Frontal cortex (tissue), 4 donors: Measurements from ENCODE around the gene TEPSIN. TPM values are rescaled to one million over a fixed set of nuclear protein-coding genes. Genes with fewer than 3 reads are reported as not detected.
"Not testable (repeated sequence)": the region's sequence is repeated elsewhere in the genome, so short reads cannot be mapped to it uniquely, and the experiment has no call there.

Experiments used
- DNase-seq, 2 donors: peaks; one replicate each; pipeline ENCODE4 v3.0.0; 2012; ENCODE audit warnings: low spot score in 2 of 2
- FAIRE-seq: peaks from 2 replicates; lab custom pipeline; 2012; peaks lifted over from hg19 to GRCh38; lab: Jason Lieb, UNC
- total RNA-seq: library from RNA; depleted of rRNA; stranded (reverse); fragments of >200 nt; gene quantifications from one replicate; pipeline ENCODE4 v1.2.3, GENCODE V29; 2014
- donor health status: control.
- donor health status: control.
- donor health status: control.

TEPSIN gene
- total RNA-seq, 1 donor from 2014 or later, result 7.3 TPM

GRCh38 chr17:81227630-81228029 lies 11.2 kb downstream of the TEPSIN start:
- FAIRE-seq, DNase-seq: not testable (repeated sequence)

GRCh38 chr17:81223762-81224130 lies 15.1 kb downstream of the TEPSIN start:
- no peak for FAIRE-seq
- no peak for DNase-seq

GRCh38 chr17:81222906-81223761 lies 15.7 kb downstream of the TEPSIN start, which contains the start of gene CEP131:
CEP131 (minus strand) TSS chr17:81222965; CDS start chr17:81220056, 2,909 bp downstream.
- FAIRE-seq (no peak), DNase-seq (peak; percentile 99 to 100)

GRCh38 chr17:81222620-81222905 lies 16.3 kb downstream of the TEPSIN start:
- no peak for FAIRE-seq
- no peak for DNase-seq

- FAIRE-seq (no peak), DNase-seq (no peak)
Measured at GRCh38 chr17:81221842-81222619, 16.8 kb downstream of the TEPSIN start.

GRCh38 chr17:81221371-81221841 lies 17.4 kb downstream of the TEPSIN start:
- no peak for DNase-seq
- no peak for FAIRE-seq

GRCh38 chr17:81219476-81220180 lies 19.2 kb downstream of the TEPSIN start:
- FAIRE-seq (no peak), DNase-seq (no peak)

- no peak for FAIRE-seq
Measured at GRCh38 chr17:81218991-81219390, 19.9 kb downstream of the TEPSIN start.

GRCh38 chr17:81218459-81218858 lies 20.4 kb downstream of the TEPSIN start:
- FAIRE-seq, result no peak
- no peak for DNase-seq

More at GRCh38 chr17:81218991-81219390, 19.9 kb downstream of the TEPSIN start:
- no peak for DNase-seq

GRCh38 chr17:81217491-81217890 lies 21.4 kb downstream of the TEPSIN start:
- no peak for FAIRE-seq
- no peak for DNase-seq

- FAIRE-seq (no peak), DNase-seq (no peak)
Measured at GRCh38 chr17:81213978-81214377, 24.9 kb downstream of the TEPSIN start.

GRCh38 chr17:81212365-81212764 lies 26.5 kb downstream of the TEPSIN start:
- no peak for FAIRE-seq

GRCh38 chr17:81210868-81211267 lies 28.0 kb downstream of the TEPSIN start:
- FAIRE-seq (no peak), DNase-seq (no peak)

More at GRCh38 chr17:81212365-81212764, 26.5 kb downstream of the TEPSIN start:
- no peak for DNase-seq

GRCh38 chr17:81210466-81210865 lies 28.4 kb downstream of the TEPSIN start:
- FAIRE-seq, result no peak
- DNase-seq, result no peak

GRCh38 chr17:81209141-81209540 lies 29.7 kb downstream of the TEPSIN start:
- FAIRE-seq, result no peak
- DNase-seq, result no peak

GRCh38 chr17:81208651-81209050 lies 30.2 kb downstream of the TEPSIN start:
- DNase-seq, result no peak
- no peak for FAIRE-seq

GRCh38 chr17:81207610-81208581 lies 31.0 kb downstream of the TEPSIN start:
- FAIRE-seq, result no peak
- no peak for DNase-seq

- no peak for DNase-seq
- FAIRE-seq, result no peak
Measured at GRCh38 chr17:81206657-81207056, 32.2 kb downstream of the TEPSIN start.

- DNase-seq (no peak), FAIRE-seq (no peak)
Measured at GRCh38 chr17:81206166-81206565, 32.7 kb downstream of the TEPSIN start.
